H1 (cell line): ENCODE results near the gene MMP11. TPM values are rescaled to one million over a fixed set of nuclear protein-coding genes. Genes with fewer than 3 reads are reported as not detected.

Source experiments
- CTCF ChIA-PET: fragments of 300-600 bp; sonication (Branson Sonifier 250); formaldehyde crosslinking; loops from one replicate; lab custom pipeline; 2021; ENCODE audit not compliant: partially characterized antibody; lab: Charles Lee
- POLR2A ChIA-PET: fragments of 300-600 bp; sonication (Branson Sonifier 250); formaldehyde crosslinking; loops from one replicate; lab custom pipeline; 2021; ENCODE audit warnings: inconsistent platforms; ENCODE audit not compliant: partially characterized antibody; lab: Charles Lee
- DNase-seq, 2 experiments: peaks; one replicate each; pipeline versions ENCODE4 v3.0.0 to v3.0.0-alpha.2; 2010 to 2022; ENCODE audit warnings: low spot score in 2 of 2, low read depth in 1 of 2, mixed read lengths in 1 of 2
- FAIRE-seq: peaks from 2 replicates; lab custom pipeline; 2011; peaks lifted over from hg19 to GRCh38; lab: Jason Lieb, UNC
- H2AFZ ChIP-seq: 2 replicates; pipeline ENCODE4 v1.8.1; 2012; ENCODE audit warnings: low read length, inconsistent platforms
- H2AK5ac ChIP-seq: 2 replicates; pipeline ENCODE4 v1.6.1; 2013; ENCODE audit warnings: low read depth, low read length
- H2BK120ac ChIP-seq: replicated peaks from 2 replicates; pipeline ENCODE3; 2013; ENCODE audit warnings: low read depth, low read length, inconsistent platforms
- H2BK12ac ChIP-seq: 2 replicates; pipeline ENCODE4 v1.6.1; 2013; ENCODE audit warnings: low read depth, low read length
- H2BK15ac ChIP-seq: 2 replicates; pipeline ENCODE4 v1.6.1; 2013; ENCODE audit warnings: low read length
- H2BK20ac ChIP-seq: 2 replicates; pipeline ENCODE4 v1.6.1; 2013; ENCODE audit warnings: low read length
- H2BK5ac ChIP-seq: 2 replicates; pipeline ENCODE4 v1.6.1; 2013; ENCODE audit warnings: low read depth, low read length
- H3K14ac ChIP-seq: 2 replicates; pipeline ENCODE4 v1.6.1; 2013; ENCODE audit warnings: inconsistent platforms; ENCODE audit not compliant: insufficient read length
- H3K18ac ChIP-seq: 2 replicates; pipeline ENCODE4 v1.6.1; 2013; ENCODE audit warnings: low read length; ENCODE audit errors: extremely low read depth
- H3K23ac ChIP-seq: 2 replicates; pipeline ENCODE4 v1.6.1; 2013; ENCODE audit warnings: inconsistent platforms; ENCODE audit not compliant: insufficient read length
- H3K23me2 ChIP-seq: 2 replicates; pipeline ENCODE4 v1.6.1; 2013; ENCODE audit warnings: low read depth, low read length
- H3K27ac ChIP-seq: 2 replicates; pipeline ENCODE4 v1.6.1; 2011; ENCODE audit warnings: low read depth, low read length, inconsistent platforms
- H3K27me3 ChIP-seq, 4 experiments: replicated peaks in 1 of 4; 1 replicate in 1 of 4; 2 replicates in 3 of 4; pipeline versions ENCODE4 v1.6.1 to v1.8.1; 2011 to 2013; ENCODE audit warnings: low read length in 3 of 4, mild to moderate bottlenecking in 3 of 4, inconsistent platforms in 2 of 4, mixed read lengths in 2 of 4, moderate library complexity in 1 of 4; ENCODE audit not compliant: control insufficient read depth in 3 of 4, insufficient read depth in 3 of 4; ENCODE audit errors: extremely low read depth in 1 of 4
- H3K36me3 ChIP-seq, 4 experiments: 2 replicates each; pipeline versions ENCODE4 v1.6.1 to v1.8.1; 2011 to 2013; ENCODE audit warnings: mild to moderate bottlenecking in 4 of 4, low read length in 3 of 4, moderate library complexity in 2 of 4, control low read depth in 1 of 4, inconsistent platforms in 1 of 4; ENCODE audit not compliant: insufficient read depth in 4 of 4, control insufficient read depth in 2 of 4
- H3K4ac ChIP-seq: replicated peaks from 2 replicates; pipeline ENCODE3; 2013; ENCODE audit warnings: low read length, low read depth, mixed read lengths, inconsistent platforms; ENCODE audit not compliant: insufficient read length
- H3K4me1 ChIP-seq, 4 experiments: replicated peaks in 1 of 4; 1 replicate in 1 of 4; 2 replicates in 3 of 4; pipeline versions ENCODE4 v1.6.1 to v1.8.1; 2011 to 2013; ENCODE audit warnings: low read length in 3 of 4, inconsistent platforms in 2 of 4, mixed read lengths in 1 of 4; ENCODE audit not compliant: insufficient read depth in 4 of 4, control insufficient read depth in 3 of 4
- H3K4me2 ChIP-seq, 2 experiments: 2 replicates each; pipeline versions ENCODE4 v1.6.1 to v1.8.1; 2011 to 2013; ENCODE audit warnings: low read depth in 2 of 2, low read length in 2 of 2, control low read depth in 1 of 2, inconsistent platforms in 1 of 2, mild to moderate bottlenecking in 1 of 2; ENCODE audit not compliant: insufficient read depth in 1 of 2
- H3K4me3 ChIP-seq, 4 experiments: fragments of 200-600, 300-600 bp in 1 of 4; sonication (generic), shearing (Covaris generic), sonication (Bioruptor Twin) in 1 of 4; 2 replicates each; pipeline versions ENCODE4 v1.5.1 to v1.8.1; 2011 to 2016; ENCODE audit warnings: low read length in 4 of 4, low read depth in 3 of 4, control low read depth in 2 of 4, inconsistent platforms in 2 of 4, mild to moderate bottlenecking in 2 of 4, mixed read lengths in 1 of 4, moderate library complexity in 1 of 4; ENCODE audit not compliant: insufficient read depth in 2 of 4; ENCODE audit errors: extremely low read depth in 1 of 4
- H3K56ac ChIP-seq: replicated peaks from 2 replicates; pipeline ENCODE3; 2013; ENCODE audit warnings: low read depth, mild to moderate bottlenecking, mixed read lengths, low read length, inconsistent platforms; ENCODE audit not compliant: insufficient read length
- H3K79me1 ChIP-seq: 2 replicates; pipeline ENCODE4 v1.6.1; 2013; ENCODE audit warnings: low read depth, low read length, control low read depth
- H3K79me2 ChIP-seq, 2 experiments: 2 replicates each; pipeline versions ENCODE4 v1.6.1 to v1.8.1; 2012 to 2013; ENCODE audit warnings: low read length in 2 of 2, mild to moderate bottlenecking in 2 of 2, inconsistent platforms in 1 of 2; ENCODE audit not compliant: insufficient read depth in 2 of 2, control insufficient read depth in 1 of 2
- H3K9ac ChIP-seq, 4 experiments: replicated peaks in 1 of 4; 1 replicate in 1 of 4; 2 replicates in 3 of 4; pipeline versions ENCODE4 v1.6.1 to v1.8.1; 2011 to 2013; ENCODE audit warnings: low read depth in 3 of 4, low read length in 3 of 4, control low read depth in 2 of 4, mild to moderate bottlenecking in 2 of 4, moderate library complexity in 2 of 4, inconsistent platforms in 1 of 4; ENCODE audit errors: extremely low read depth in 1 of 4
- H3K9me3 ChIP-seq, 2 experiments: 2 replicates each; pipeline versions ENCODE4 v1.6.1 to v1.8.1; 2012 to 2013; ENCODE audit warnings: mild to moderate bottlenecking in 2 of 2, moderate library complexity in 2 of 2, control low read depth in 1 of 2, inconsistent platforms in 1 of 2, low read depth in 1 of 2, low read length in 1 of 2, mixed read lengths in 1 of 2; ENCODE audit not compliant: insufficient read depth in 2 of 2
- H4K20me1 ChIP-seq, 2 experiments: replicated peaks in 1 of 2; 2 replicates each; pipeline versions ENCODE3 to v1.8.1; 2011 to 2013; ENCODE audit warnings: inconsistent platforms in 2 of 2, low read length in 2 of 2, mild to moderate bottlenecking in 1 of 2; ENCODE audit not compliant: insufficient read depth in 2 of 2, control insufficient read depth in 1 of 2
- H4K5ac ChIP-seq: 2 replicates; pipeline ENCODE4 v1.6.1; 2013; ENCODE audit warnings: low read length, low read depth, mixed read lengths, inconsistent platforms; ENCODE audit not compliant: insufficient read length
- H4K8ac ChIP-seq: 2 replicates; pipeline ENCODE4 v1.8.0; 2013; ENCODE audit warnings: mild to moderate bottlenecking, moderate library complexity, low read length, inconsistent platforms; ENCODE audit not compliant: insufficient read depth; ENCODE audit errors: extremely low read depth
- H4K91ac ChIP-seq: replicated peaks from 2 replicates; pipeline ENCODE3; 2013; ENCODE audit warnings: low read length, mixed read lengths, inconsistent platforms; ENCODE audit not compliant: insufficient read length
- ASH2L ChIP-seq: fragments of 200-600, 300-600 bp; sonication (generic); IDR thresholded peaks from one replicate; pipeline ENCODE4 v1.7.1; 2017; ENCODE audit warnings: low read length
- CHD1 ChIP-seq: IDR thresholded peaks from 2 replicates; pipeline ENCODE4 v1.6.1; 2012; ENCODE audit warnings: low read depth, low read length, improper control_type of control experiment
- GTF2F1 ChIP-seq: IDR thresholded peaks from 2 replicates; pipeline ENCODE4 v1.6.1; 2012; ENCODE audit warnings: low read depth, low read length, improper control_type of control experiment, borderline replicate concordance
- KDM5A ChIP-seq: fragments of 200-600 bp; IDR thresholded peaks from 2 replicates; pipeline ENCODE4 v1.7.1; 2012; ENCODE audit warnings: mild to moderate bottlenecking, low read length, inconsistent platforms, mixed read lengths
- MAX ChIP-seq: IDR thresholded peaks from 2 replicates; pipeline ENCODE4 v1.6.1; 2012; ENCODE audit warnings: inconsistent platforms
- RFX5 ChIP-seq: IDR thresholded peaks from 2 replicates; pipeline ENCODE4 v1.6.1; 2011; ENCODE audit warnings: low read depth, low read length, improper control_type of control experiment, borderline replicate concordance
- SAP30 ChIP-seq: fragments of 300-600 bp; sonication (generic); IDR thresholded peaks from 2 replicates; pipeline ENCODE4 v1.7.1; 2012; ENCODE audit warnings: low read length, moderate library complexity, mild to moderate bottlenecking, inconsistent platforms; ENCODE audit not compliant: insufficient read depth, insufficient replicate concordance
- SIRT6 ChIP-seq: IDR thresholded peaks from one replicate; pipeline ENCODE4 v1.7.1; 2012; ENCODE audit warnings: low read length, inconsistent platforms
- SIX5 ChIP-seq: IDR thresholded peaks from 2 replicates; pipeline ENCODE4 v1.6.1; 2011; ENCODE audit warnings: mild to moderate bottlenecking, low read depth, low read length
- SUZ12 ChIP-seq: fragments of 200-600 bp; sonication (generic); IDR thresholded peaks from 2 replicates; pipeline ENCODE4 v1.6.1; 2012; ENCODE audit warnings: mild to moderate bottlenecking, inconsistent platforms, low read length, moderate library complexity, mixed read lengths
- TAF7 ChIP-seq: optimal IDR thresholded peaks from 2 replicates; pipeline ENCODE3; 2011; ENCODE audit warnings: low read depth, mild to moderate bottlenecking, inconsistent platforms, low read length, moderate library complexity, borderline replicate concordance
- WGBS, 2 experiments: shearing (Covaris generic) in 1 of 2; methylation state at CpG; one replicate each; pipeline versions ENCODE4 v1.1.6 to v1.1.7; 2013 to 2015; ENCODE audit warnings: low lambda C conversion rate in 2 of 2, mixed read lengths in 2 of 2, inconsistent platforms in 1 of 2, low coverage in 1 of 2, missing lambda C conversion rate in 1 of 2; ENCODE audit not compliant: insufficient replicate concordance in 2 of 2, insufficient coverage in 1 of 2, insufficient read length in 1 of 2; ENCODE audit errors: extremely low coverage in 1 of 2, missing lambda C conversion rate in 1 of 2; 5-methylcytosine and 5-hydroxymethylcytosine counted together
- polyA plus RNA-seq, 7 experiments: library from polyadenylated mRNA; depleted of rRNA in 3 of 7; stranded (reverse) in 5 of 7; unstranded in 2 of 7; fragments of >200 nt in 5 of 7; fragments of 200-250 nt in 2 of 7; gene quantifications; 1 replicate in 5 of 7; 2 replicates in 1 of 7; 4 replicates in 1 of 7; pipeline versions ENCODE4 v1.2.1 to v1.2.3, GENCODE V29; 2011 to 2013; ENCODE audit warnings: missing spikeins in 2 of 7, mixed read lengths in 2 of 7
- total RNA-seq: library from RNA; stranded (reverse); fragmentation: NEBNext Ultra II Directional; extraction: Animal tissue kit (Norgen Biotek cat#: 25700); gene quantifications from 2 replicates; pipeline ENCODE4 v1.2.1, GENCODE V29; 2021

Gene MMP11
- total and polyA plus RNA-seq, 2 of the 8 experiments (the other 6 are each of a cell fraction or from before 2014, with no cell fraction given): 10.2 to 18.3 TPM

DNA sequence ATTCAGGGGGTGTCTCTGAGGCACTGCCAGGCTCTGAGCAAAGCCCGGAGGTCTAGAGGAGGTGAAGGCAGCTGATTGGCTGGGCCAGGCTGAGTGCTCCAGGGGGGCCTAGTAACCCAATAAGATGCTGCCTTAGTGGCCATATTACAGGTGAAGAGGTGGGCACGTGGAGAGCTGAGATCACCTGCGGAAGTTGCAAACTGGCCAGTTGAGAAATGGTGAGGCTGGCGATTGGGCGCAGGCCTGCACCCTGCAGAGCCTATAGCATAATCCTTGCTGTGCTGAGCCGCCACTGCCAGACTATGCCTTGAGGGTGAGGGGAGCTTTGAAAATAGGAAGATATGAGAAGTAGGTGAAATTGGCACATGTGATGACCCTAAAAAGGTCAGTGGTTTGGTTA lies 44.5 kb downstream of the MMP11 start:
- no peaks in the 10 kb centered on the region for H3K27me3 ChIP-seq
- H3K79me1 ChIP-seq: no peaks in the 10 kb centered on the region
- no peaks in the 10 kb centered on the region for H3K79me2 ChIP-seq
- DNase-seq (no peak), FAIRE-seq (no peak)
- ChIA-PET CTCF (no interaction called here), POLR2A (interaction anchor here (0.8 to 1.3 kb wide), 2 partner anchors 8 to 19 kb away, joined by 3 read pairs; no protein-coding TSS in a partner anchor)
- peaks cover 0 to 4% of the 10 kb centered on the region in 2 experiments for H4K20me1 ChIP-seq
- no peak overlapping the region for H4K91ac ChIP-seq
- TF ChIP-seq MAX: no peak
- no peak for TF ChIP-seq CHD1
- TF ChIP-seq SAP30: no peak
- no peak for TF ChIP-seq SIRT6
- no peak for TF ChIP-seq RFX5
- no peak for TF ChIP-seq KDM5A
- no peak for TF ChIP-seq SIX5
- TF ChIP-seq TAF7: no peak
- TF ChIP-seq SUZ12: no peak
- TF ChIP-seq ASH2L: no peak
- TF ChIP-seq GTF2F1: no peak
- no peak overlapping the region for H3K56ac ChIP-seq
- H2BK5ac ChIP-seq: no peak overlapping the region
- no peak overlapping the region for H3K9ac ChIP-seq
- H3K18ac ChIP-seq: no peak overlapping the region
- 91% methylated on average over 6 of the region's 6 CpGs; no CpG with 5 or more reads in 1 of the 2 experiments for WGBS, 2 experiments
- no peak overlapping the region for H3K4ac ChIP-seq
- H3K23ac ChIP-seq: no peak overlapping the region
- no peak overlapping the region for H3K4me3 ChIP-seq
- H3K23me2 ChIP-seq: no peaks in the 10 kb centered on the region
- no peak overlapping the region for H4K8ac ChIP-seq
- no peak overlapping the region for H3K14ac ChIP-seq
- H2BK15ac ChIP-seq: no peak overlapping the region
- H2AFZ ChIP-seq: no peak overlapping the region
- H3K9me3 ChIP-seq: no peaks in the 10 kb centered on the region
- no peak overlapping the region for H2BK20ac ChIP-seq
- H3K4me1 ChIP-seq: no peaks in the 10 kb centered on the region
- H3K27ac ChIP-seq: no peak overlapping the region
- H2BK120ac ChIP-seq: no peak overlapping the region
- H4K5ac ChIP-seq: no peak overlapping the region
- no peak overlapping the region for H2BK12ac ChIP-seq
- no peak overlapping the region for H2AK5ac ChIP-seq
- H3K36me3 ChIP-seq: peaks cover 5 to 50% (median 18%) of the 10 kb centered on the region in 4 experiments; a peak in 7 of 8 replicates
- no peak overlapping the region for H3K4me2 ChIP-seq
